Measurements from ENCODE around the gene PRDX5. TPM values are rescaled to one million over a fixed set of nuclear protein-coding genes. Genes with fewer than 3 reads are reported as not detected.
A peak's percentile ranks its signal among the peaks of the same experiment; 100 is the strongest.

The PRDX5 gene
- total and polyA plus RNA-seq, 10 of the 15 experiments (the other 5 are each of a cell fraction or from before 2014, with no cell fraction given), result 95.7 to 406 (median 240) TPM

DNA sequence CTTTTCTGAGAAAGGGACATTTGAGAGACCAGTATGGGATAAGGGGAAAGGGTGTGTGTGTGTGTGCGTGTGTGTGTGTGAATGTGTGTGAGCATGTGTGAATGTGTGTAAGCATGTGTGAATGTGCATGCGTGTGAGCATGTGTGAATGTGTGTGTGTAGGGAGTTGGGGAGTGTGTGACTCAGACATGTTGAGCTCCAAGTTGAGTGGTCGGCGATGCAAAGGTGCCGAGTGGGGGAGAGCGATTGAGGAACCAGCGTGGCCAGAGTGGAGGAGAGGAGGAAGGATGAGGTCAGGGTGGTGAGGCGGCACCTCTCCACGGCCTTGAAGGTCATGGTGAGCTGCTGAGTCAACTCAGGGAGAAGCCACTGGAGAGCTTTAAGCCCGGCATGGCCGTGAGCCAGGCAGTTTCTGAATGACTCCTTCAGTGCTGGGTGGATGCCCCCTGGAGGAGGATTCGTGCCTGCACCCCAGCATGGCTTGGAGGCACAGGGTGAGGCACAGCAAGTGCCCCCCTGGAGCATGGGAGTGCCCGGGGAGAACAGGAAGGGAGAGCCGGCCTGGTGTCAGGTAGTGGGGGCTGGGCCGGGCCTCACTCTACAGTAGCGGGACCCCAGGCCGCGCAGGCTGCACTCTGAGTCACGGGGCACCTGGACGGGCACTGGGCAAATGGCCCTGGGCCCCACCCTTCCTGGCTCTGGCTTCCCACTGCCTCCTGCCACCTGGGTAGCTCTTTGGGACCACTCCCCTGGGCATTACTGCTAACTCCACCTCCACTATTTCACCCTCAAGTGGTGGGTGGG lies 13.8 kb downstream of the PRDX5 start (continued):
- TF ChIP-seq, protein P1, sequence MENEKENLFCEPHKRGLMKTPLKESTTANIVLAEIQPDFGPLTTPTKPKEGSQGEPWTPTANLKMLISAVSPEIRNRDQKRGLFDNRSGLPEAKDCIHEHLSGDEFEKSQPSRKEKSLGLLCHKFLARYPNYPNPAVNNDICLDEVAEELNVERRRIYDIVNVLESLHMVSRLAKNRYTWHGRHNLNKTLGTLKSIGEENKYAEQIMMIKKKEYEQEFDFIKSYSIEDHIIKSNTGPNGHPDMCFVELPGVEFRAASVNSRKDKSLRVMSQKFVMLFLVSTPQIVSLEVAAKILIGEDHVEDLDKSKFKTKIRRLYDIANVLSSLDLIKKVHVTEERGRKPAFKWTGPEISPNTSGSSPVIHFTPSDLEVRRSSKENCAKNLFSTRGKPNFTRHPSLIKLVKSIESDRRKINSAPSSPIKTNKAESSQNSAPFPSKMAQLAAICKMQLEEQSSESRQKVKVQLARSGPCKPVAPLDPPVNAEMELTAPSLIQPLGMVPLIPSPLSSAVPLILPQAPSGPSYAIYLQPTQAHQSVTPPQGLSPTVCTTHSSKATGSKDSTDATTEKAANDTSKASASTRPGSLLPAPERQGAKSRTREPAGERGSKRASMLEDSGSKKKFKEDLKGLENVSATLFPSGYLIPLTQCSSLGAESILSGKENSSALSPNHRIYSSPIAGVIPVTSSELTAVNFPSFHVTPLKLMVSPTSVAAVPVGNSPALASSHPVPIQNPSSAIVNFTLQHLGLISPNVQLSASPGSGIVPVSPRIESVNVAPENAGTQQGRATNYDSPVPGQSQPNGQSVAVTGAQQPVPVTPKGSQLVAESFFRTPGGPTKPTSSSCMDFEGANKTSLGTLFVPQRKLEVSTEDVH (IDR thresholded peaks at IDR 0.05; ENCODE audit: low read depth, partially characterized antibody), result no peak
- no peak for TF ChIP-seq KLF5 (IDR thresholded peaks at IDR 0.05; ENCODE audit: partially characterized antibody)
- no peak for TF ChIP-seq SMAD5 (IDR thresholded peaks at IDR 0.05; ENCODE audit: low read depth)
- peak in 1 of 2 experiments; percentile 68; a peak in 1 of 4 replicates for TF ChIP-seq ETV6 (conservative IDR thresholded peaks at IDR 0.05 in 1 of 2, IDR thresholded peaks at IDR 0.05 in 1 of 2; ENCODE audit: borderline replicate concordance in 1 of 2, low read depth in 1 of 2)
- peak; percentile 72 for TF ChIP-seq MXI1 (IDR thresholded peaks at IDR 0.05; ENCODE audit: low read depth, low read length)
- TF ChIP-seq CEBPB (IDR thresholded peaks at IDR 0.05; ENCODE audit: borderline replicate concordance in 1 of 2, low read depth in 2 of 2, low read length in 2 of 2), result no peak
- TF ChIP-seq, protein P2, sequence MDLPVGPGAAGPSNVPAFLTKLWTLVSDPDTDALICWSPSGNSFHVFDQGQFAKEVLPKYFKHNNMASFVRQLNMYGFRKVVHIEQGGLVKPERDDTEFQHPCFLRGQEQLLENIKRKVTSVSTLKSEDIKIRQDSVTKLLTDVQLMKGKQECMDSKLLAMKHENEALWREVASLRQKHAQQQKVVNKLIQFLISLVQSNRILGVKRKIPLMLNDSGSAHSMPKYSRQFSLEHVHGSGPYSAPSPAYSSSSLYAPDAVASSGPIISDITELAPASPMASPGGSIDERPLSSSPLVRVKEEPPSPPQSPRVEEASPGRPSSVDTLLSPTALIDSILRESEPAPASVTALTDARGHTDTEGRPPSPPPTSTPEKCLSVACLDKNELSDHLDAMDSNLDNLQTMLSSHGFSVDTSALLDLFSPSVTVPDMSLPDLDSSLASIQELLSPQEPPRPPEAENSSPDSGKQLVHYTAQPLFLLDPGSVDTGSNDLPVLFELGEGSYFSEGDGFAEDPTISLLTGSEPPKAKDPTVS (IDR thresholded peaks at IDR 0.05; ENCODE audit: low read depth, low read length), result no peak
- no peak for TF ChIP-seq CBX3 (IDR thresholded peaks at IDR 0.05; ENCODE audit: borderline replicate concordance, low read depth)
- TF ChIP-seq, protein P3, sequence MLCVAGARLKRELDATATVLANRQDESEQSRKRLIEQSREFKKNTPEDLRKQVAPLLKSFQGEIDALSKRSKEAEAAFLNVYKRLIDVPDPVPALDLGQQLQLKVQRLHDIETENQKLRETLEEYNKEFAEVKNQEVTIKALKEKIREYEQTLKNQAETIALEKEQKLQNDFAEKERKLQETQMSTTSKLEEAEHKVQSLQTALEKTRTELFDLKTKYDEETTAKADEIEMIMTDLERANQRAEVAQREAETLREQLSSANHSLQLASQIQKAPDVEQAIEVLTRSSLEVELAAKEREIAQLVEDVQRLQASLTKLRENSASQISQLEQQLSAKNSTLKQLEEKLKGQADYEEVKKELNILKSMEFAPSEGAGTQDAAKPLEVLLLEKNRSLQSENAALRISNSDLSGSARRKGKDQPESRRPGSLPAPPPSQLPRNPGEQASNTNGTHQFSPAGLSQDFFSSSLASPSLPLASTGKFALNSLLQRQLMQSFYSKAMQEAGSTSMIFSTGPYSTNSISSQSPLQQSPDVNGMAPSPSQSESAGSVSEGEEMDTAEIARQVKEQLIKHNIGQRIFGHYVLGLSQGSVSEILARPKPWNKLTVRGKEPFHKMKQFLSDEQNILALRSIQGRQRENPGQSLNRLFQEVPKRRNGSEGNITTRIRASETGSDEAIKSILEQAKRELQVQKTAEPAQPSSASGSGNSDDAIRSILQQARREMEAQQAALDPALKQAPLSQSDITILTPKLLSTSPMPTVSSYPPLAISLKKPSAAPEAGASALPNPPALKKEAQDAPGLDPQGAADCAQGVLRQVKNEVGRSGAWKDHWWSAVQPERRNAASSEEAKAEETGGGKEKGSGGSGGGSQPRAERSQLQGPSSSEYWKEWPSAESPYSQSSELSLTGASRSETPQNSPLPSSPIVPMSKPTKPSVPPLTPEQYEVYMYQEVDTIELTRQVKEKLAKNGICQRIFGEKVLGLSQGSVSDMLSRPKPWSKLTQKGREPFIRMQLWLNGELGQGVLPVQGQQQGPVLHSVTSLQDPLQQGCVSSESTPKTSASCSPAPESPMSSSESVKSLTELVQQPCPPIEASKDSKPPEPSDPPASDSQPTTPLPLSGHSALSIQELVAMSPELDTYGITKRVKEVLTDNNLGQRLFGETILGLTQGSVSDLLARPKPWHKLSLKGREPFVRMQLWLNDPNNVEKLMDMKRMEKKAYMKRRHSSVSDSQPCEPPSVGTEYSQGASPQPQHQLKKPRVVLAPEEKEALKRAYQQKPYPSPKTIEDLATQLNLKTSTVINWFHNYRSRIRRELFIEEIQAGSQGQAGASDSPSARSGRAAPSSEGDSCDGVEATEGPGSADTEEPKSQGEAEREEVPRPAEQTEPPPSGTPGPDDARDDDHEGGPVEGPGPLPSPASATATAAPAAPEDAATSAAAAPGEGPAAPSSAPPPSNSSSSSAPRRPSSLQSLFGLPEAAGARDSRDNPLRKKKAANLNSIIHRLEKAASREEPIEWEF (IDR thresholded peaks at IDR 0.05; ENCODE audit: insufficient replicate concordance, low read depth, low read length), result no peak
- TF ChIP-seq, protein P4, sequence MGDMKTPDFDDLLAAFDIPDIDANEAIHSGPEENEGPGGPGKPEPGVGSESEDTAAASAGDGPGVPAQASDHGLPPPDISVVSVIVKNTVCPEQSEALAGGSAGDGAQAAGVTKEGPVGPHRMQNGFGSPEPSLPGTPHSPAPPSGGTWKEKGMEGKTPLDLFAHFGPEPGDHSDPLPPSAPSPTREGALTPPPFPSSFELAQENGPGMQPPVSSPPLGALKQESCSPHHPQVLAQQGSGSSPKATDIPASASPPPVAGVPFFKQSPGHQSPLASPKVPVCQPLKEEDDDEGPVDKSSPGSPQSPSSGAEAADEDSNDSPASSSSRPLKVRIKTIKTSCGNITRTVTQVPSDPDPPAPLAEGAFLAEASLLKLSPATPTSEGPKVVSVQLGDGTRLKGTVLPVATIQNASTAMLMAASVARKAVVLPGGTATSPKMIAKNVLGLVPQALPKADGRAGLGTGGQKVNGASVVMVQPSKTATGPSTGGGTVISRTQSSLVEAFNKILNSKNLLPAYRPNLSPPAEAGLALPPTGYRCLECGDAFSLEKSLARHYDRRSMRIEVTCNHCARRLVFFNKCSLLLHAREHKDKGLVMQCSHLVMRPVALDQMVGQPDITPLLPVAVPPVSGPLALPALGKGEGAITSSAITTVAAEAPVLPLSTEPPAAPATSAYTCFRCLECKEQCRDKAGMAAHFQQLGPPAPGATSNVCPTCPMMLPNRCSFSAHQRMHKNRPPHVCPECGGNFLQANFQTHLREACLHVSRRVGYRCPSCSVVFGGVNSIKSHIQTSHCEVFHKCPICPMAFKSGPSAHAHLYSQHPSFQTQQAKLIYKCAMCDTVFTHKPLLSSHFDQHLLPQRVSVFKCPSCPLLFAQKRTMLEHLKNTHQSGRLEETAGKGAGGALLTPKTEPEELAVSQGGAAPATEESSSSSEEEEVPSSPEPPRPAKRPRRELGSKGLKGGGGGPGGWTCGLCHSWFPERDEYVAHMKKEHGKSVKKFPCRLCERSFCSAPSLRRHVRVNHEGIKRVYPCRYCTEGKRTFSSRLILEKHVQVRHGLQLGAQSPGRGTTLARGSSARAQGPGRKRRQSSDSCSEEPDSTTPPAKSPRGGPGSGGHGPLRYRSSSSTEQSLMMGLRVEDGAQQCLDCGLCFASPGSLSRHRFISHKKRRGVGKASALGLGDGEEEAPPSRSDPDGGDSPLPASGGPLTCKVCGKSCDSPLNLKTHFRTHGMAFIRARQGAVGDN (IDR thresholded peaks at IDR 0.05), result peak; percentile 72
- no peak for TF ChIP-seq GABPA (IDR thresholded peaks at IDR 0.05; ENCODE audit: low read depth)
- TF ChIP-seq, protein P5, sequence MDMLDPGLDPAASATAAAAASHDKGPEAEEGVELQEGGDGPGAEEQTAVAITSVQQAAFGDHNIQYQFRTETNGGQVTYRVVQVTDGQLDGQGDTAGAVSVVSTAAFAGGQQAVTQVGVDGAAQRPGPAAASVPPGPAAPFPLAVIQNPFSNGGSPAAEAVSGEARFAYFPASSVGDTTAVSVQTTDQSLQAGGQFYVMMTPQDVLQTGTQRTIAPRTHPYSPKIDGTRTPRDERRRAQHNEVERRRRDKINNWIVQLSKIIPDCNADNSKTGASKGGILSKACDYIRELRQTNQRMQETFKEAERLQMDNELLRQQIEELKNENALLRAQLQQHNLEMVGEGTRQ (IDR thresholded peaks at IDR 0.05; ENCODE audit: borderline replicate concordance, low read depth, low read length), result no peak
- peak; percentile 89 for TF ChIP-seq DPF2 (IDR thresholded peaks at IDR 0.05)

All from GM12878 (cell line).